GM18517 (cell line): Measurements from ENCODE around the gene TBXA2R.

ENCODE experiments used
- ATAC-seq: cut with Tn5 transposase; IDR thresholded peaks from one replicate; pipeline ENCODE4 v1.9.1; 2021; ENCODE audit warnings: mild to moderate bottlenecking, moderate library complexity; ENCODE audit not compliant: unreplicated experiment

The TBXA2R gene

DNA sequence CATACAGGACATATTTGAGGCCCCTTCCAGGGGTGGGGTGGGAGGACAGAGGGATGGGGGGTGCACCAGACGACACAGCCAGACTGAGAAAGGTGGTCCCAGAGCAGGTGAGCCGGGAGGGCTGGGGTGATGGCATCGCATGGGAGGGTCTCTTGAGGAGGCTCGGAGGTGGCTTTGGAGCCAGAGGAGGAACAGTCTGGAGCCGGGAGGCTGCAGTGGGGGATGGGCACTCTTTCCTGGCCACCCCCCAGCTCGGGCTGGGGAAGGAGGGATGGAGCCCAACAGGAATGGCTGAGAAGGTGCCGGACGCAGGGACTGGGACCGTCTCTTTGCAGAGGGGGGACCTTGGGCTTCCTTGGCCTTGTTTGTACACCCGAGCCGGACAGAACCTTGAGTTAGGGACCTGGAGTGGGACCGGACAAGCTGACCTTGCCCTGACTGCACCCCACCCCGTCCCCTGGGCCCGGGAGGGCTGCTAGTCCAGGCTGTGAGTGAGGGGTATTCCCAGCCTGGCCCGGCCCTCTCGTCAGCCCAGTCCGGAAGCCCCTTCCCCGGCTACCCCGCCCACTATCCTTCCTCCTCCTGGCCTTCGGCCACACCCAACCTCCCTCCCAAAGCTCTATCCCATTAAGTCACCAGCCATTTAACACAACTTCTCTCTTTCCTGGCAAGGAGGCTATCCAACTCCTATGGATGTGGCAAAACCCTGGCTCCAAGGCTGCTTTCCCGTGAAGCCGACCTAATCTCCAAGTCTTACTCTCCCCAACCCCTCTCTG, 816 bp upstream of the TBXA2R start:
- no peak for ATAC-seq

- no peak for ATAC-seq
Observed at GRCh38 chr19:3606174-3606689, 443 bp downstream of the TBXA2R start.

- no peak for ATAC-seq
Observed at GRCh38 chr19:3605770-3606169, 905 bp downstream of the TBXA2R start.

- no peak for ATAC-seq
Observed at GRCh38 chr19:3605361-3605760, 1.3 kb downstream of the TBXA2R start.

DNA sequence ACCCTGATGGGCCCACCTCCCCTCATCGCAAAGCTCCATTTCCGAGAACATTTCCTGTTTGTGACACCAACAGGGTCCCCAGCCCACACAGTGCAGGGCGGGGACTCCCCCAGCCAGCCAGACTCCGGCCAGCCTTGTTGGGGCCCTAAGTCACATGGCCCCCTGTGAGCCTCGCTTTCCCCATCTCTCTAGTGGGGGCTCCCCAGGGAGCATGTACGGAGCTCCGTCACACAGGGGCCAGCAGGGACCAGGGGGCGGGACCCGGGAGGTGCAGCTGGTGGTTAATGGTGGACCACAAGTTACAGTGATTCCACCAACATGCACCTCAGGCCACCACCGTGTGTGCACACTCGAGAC, 1.7 kb downstream of the TBXA2R start:
- no peak for ATAC-seq

DNA sequence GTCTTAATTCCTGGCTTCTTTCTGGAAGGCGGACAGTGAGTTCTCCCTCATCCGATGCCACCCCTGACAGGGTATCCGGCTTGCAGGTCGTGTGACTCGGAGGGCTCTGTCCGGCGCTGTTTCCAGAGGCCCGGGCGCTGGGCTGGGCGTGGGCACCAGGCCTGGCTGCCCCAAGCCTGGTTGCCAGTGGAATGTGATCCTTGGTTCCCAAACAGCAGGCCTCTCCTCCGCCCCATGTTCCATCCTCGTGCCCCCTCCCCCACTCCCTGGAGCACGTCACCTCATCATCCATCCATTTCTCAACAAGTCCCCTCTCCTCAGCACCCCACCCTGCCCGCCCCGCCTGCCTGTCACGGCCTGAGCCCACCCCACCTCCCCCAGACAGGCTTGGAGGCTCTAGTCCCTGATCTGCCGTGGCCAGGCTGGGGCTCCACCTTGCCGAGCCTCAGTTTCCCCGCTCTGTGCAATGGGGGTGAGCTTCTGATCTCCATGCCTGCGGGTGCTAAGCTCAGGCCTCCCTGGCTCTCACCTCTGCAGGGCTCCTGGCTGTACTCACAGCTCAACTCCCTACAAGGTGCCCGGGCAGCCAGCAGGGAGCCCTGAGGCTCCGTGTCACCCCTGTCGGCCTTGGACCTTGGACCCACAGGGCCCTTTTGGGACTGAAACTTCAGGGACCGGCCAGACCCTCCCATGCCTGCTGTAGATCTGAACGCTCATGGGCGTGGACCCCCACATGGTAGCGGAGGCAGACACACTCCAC, 2.3 kb downstream of the TBXA2R start:
- ATAC-seq, result no peak

- ATAC-seq, result no peak
Observed at GRCh38 chr19:3603121-3603811, 3.4 kb downstream of the TBXA2R start.

GRCh38 chr19:3601021-3601420, 5.7 kb downstream of the TBXA2R start:
- no peak for ATAC-seq

GRCh38 chr19:3599776-3600187, 6.9 kb downstream of the TBXA2R start:
- ATAC-seq, result no peak

- ATAC-seq, result no peak
Observed at GRCh38 chr19:3595521-3596061, 11.1 kb downstream of the TBXA2R start.

DNA sequence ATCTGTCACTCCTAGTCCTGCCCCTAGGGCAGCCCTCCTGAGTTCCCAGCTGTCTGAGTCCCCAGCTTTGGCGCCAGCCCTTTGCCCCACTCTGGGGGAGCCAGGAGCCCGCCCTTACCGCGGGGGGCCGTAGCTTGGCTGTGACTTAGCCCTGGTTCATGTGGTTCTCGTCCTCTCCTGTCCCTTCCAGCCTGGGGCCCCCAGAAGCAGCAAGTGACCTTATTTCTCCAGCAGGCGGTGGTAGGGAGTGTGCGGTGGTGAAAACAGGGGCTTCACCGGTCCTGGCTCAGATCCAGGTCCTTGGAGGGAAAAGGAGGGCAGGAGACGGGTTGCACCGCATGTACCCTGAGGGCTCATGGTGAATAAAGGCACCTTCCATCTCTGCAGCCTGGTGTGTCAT, 13.5 kb downstream of the TBXA2R start:
- ATAC-seq, result no peak

- ATAC-seq, result no peak
Observed at GRCh38 chr19:3591876-3592613, 14.6 kb downstream of the TBXA2R start.

- no peak for ATAC-seq
Observed at GRCh38 chr19:3590991-3591659, 15.6 kb downstream of the TBXA2R start.

- ATAC-seq, result no peak
Observed at GRCh38 chr19:3589949-3590348, 16.7 kb downstream of the TBXA2R start.

DNA sequence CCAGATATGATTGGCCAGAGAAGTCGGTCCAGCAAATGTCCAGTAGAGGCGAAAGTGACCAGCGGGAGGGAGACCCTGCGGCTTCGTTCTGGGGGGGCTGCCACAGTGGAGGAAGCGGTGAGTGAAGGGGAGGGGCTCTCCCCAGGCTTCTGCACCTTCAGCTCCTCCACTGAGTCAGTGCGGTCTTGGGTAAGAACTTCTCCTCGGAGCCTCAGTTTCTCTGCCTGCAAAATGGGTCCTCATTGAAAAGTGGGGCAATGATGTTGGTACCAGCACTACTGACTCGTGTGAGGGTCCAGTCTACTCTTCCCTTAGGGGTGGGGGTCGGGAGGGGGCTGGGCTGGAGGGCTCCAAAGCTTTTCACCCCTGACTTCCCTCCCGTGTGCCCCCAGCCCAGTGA, 17.2 kb downstream of the TBXA2R start:
- no peak for ATAC-seq

GRCh38 chr19:3586707-3587346, 19.8 kb downstream of the TBXA2R start:
- ATAC-seq, result no peak

DNA sequence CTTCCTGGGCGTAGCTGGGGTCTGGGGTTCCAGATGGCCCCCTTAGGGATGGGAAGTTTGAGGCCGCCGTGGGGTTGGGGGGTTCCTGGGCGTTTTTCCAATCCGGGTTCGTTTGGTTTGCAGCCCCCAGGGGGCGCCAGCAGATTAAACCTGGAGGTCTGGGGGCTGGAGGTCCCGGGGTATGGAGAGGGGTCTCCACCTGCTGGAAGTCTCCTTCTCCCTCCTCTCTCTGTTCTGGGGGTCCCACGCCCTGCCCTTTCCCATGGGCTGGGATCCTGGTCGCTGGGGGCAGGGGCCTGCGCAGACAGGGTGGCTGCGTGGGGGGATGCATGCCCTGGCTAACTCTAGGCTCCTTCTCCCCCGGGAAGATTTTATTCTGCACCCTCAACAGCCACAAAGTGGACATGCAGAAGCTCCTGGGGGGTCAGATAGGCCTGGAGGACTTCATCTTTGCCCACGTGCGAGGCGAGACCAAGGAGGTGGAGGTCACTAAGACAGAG, 20.5 kb downstream of the TBXA2R start:
- no peak for ATAC-seq

GRCh38 chr19:3585301-3586126, 21.2 kb downstream of the TBXA2R start, which contains the start of gene GIPC3:
GIPC3 (plus strand) TSS chr19:3585478; CDS start chr19:3585598, 120 bp downstream.
- ATAC-seq, result no peak
